ENCODE data around the gene TPM4. TPM values are rescaled to one million over a fixed set of nuclear protein-coding genes. Genes with fewer than 3 reads are reported as not detected.
A peak's percentile ranks its signal among the peaks of the same experiment; 100 is the strongest.

The TPM4 gene
- total RNA-seq, 4 donors from 2014 or later, result 293 to 486 (median 418) TPM

DNA sequence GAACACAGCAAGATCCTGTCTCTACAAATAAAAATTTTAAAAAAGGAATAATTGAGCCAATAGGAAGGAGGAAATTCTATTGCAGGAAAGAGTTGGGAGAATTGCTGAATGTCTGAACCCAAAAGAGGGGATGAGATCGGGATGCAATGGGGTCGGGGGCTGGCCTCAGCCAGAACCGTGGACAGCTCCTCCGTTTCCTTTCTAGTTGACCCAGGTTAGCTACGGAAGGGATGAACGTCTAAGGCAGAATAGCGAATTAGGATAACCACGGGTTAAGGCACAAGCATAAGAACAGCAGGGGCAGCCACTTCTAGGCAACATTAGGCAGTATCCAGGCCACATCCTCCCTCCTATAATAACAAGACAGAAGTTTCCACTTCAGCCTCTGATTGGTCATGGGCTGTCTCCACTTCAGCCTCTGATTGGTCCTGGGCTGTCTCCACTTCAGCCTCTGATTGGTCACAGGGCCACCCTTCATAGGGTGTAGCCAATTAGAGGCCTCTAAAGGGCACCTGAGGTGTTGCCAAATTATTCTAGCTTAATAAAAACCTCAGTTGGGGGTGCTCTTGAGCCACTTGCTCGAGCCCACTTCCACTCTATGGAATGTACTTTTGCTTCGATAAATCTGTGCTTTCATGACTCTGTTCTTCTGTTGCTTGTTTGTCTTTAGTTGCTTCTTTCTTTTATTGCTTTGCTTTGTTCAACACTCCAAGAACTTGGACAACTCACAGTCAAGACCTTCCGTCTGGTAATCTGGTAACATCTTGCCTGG is 24.9 kb upstream of the TPM4 start:
- no peak for ATAC-seq (ENCODE audit: low FRiP score)
- DNase-seq (ENCODE audit: low spot score), result no peak
- TF ChIP-seq CTCF (IDR thresholded peaks at IDR 0.05), result no peak

- DNase-seq (ENCODE audit: low spot score) (no peak), ATAC-seq (ENCODE audit: low FRiP score) (no peak)
- no peak for TF ChIP-seq CTCF (IDR thresholded peaks at IDR 0.05)
Observed at GRCh38 chr19:16052353-16052752, 23.9 kb upstream of the TPM4 start.

GRCh38 chr19:16057062-16057461 is 19.2 kb upstream of the TPM4 start:
- ATAC-seq (ENCODE audit: low FRiP score) (no peak), DNase-seq (ENCODE audit: low spot score) (no peak)

DNA sequence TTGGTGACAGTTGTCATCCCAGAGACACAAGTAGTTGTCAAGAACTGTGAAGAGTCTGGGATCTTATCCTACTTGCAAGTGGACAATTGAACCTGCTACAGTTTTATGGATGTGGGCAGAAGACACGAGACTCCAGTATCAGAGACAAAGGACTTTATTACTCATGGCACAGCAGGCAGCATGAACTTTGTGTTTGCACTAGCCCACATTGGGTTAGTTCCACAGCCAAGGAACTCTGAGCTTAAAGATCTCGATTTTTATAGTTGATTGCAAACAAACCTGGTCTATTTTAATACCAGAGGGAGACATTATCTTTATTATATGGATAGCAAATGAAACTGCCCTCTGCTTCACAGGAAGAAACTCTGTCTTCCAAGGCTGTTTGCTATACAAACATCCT is 16.0 kb upstream of the TPM4 start:
- ATAC-seq (ENCODE audit: low FRiP score), result no peak
- DNase-seq (ENCODE audit: low spot score), result no peak
- TF ChIP-seq CTCF (IDR thresholded peaks at IDR 0.05), result no peak

More at GRCh38 chr19:16057062-16057461, 19.2 kb upstream of the TPM4 start:
- TF ChIP-seq CTCF (IDR thresholded peaks at IDR 0.05), result no peak

GRCh38 chr19:16061943-16062342 is 14.4 kb upstream of the TPM4 start:
- DNase-seq (ENCODE audit: low spot score) (no peak), ATAC-seq (ENCODE audit: low FRiP score) (no peak)
- TF ChIP-seq CTCF (IDR thresholded peaks at IDR 0.05), result no peak

- peak; percentile 66 for DNase-seq (ENCODE audit: low spot score)
- TF ChIP-seq CTCF (IDR thresholded peaks at IDR 0.05), result peak in 1 of 3 donors; percentile 66
- ATAC-seq (ENCODE audit: low FRiP score), result no peak
Observed at GRCh38 chr19:16062789-16063188, 13.5 kb upstream of the TPM4 start.

DNA sequence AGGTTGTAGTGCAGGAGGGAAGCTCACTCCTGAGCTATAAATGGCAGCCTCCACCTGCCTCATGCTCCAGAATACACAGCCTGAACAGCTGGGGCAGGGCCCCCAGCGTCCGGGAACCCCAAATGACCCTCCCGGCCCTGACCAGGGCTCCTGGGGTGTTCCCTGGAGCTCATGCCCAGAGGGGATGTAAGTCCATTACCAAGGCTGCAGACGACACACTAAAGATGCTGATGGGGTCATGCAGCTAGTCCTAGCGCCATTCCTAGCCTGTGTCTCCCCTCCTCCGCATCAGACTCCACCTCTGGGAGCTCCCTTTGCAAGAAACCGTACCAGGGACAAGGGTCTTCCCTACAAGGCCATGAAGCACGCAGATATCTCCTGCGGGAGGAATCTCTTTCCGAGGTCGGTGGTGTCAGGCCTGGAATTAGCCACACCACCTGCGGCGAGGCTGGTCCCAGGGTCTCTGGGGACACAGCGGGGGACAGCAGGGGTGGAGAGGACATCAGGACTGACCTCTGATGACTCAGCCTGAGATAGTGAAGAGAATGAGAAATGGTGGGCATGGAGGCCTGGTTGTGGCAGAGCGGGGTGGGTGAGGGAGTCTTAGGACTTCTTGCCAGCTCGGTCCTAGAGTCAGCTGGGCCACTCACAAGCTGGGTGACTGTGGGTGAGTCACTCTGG is 11.9 kb upstream of the TPM4 start:
- no peak for TF ChIP-seq CTCF (IDR thresholded peaks at IDR 0.05)
- no peak for ATAC-seq (ENCODE audit: low FRiP score)

More for the DNA sequence above, 11.9 kb upstream of the TPM4 start:
- DNase-seq (ENCODE audit: low spot score), result no peak

Measured in omental fat pad (tissue), 4 donors.